Measurements from ENCODE around the gene SLC35A3.
"Not testable (repeated sequence)": the region's sequence is repeated elsewhere in the genome, so short reads cannot be mapped to it uniquely, and the experiment has no call there.

Gene SLC35A3

DNA sequence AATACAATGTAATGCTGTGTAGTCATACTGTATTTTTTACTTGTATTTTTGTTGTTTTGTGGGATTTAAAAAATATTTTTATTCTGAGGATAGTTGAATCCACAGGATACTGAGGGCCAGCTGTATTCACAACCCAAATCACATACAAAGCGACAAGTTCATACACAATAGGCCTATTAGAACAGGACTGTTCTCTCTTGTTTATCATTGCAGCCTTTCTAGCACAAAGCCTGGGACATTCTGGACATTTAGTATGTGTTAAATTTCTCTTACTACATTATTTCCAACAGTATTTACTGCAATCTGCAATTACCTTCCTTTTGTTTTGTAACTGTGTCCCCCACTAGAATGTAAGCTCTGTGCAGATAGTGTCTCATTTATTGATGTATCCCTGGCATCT, 65.4 kb downstream of the SLC35A3 start:
- no peak overlapping the region for H3K4me3 Mint-ChIP-seq
- no peak overlapping the region for H3K27ac Mint-ChIP-seq
- peaks cover 22% of the 10 kb centered on the region for H3K4me1 Mint-ChIP-seq (ENCODE audit: low read depth)

DNA sequence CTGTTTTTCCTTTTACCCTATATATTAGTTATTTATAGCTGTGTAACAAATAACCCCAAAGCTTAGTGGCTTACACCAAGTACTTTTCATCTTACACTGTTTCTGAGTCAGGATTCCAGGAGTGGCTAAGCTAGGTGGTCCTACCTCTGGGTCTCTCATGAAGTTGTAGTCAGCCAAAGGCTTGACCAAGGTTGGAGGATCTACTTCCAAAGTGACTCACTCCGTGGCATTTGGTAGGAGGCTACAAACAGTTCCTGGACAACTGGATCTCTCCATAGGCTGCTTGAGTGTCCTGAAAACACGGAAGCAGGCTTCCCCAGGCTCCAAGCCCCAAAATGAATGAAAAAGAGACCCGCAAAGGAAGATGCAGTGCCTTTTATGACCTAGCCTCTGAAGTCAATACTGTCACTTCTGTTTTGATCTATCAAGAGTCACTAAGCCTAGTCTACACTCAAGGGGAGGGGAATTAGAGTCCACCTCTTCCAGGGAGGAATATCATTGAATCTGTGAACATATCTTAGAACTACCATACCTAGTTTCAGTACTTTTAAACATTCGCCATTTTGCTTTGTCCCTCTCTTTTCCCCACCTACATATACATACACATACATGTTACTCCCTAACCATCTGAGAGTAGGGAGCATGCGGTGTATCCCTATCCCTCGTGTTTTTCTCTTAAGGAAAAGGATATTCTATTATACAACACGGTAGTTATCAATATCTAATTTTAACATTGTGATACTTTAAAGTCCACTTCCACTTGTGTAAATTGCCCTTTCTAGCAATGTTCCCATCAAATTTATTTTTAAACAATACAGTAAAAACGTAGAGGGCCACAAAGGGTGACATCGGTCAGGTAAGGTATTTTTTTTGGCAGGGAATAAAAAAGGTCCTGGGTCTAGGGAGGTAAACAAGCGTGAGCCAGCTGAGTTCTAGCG, 67.2 kb downstream of the SLC35A3 start:
- peak overlapping the region; percentile 97 for H3K27ac Mint-ChIP-seq
- H3K9me3 Mint-ChIP-seq, result no peaks in the 10 kb centered on the region
- H3K4me1 Mint-ChIP-seq (ENCODE audit: low read depth), result peaks cover 24% of the 10 kb centered on the region
- peak overlapping the region; percentile 93 for H3K4me3 Mint-ChIP-seq
- peaks cover 10% of the 10 kb centered on the region for H3K36me3 Mint-ChIP-seq (ENCODE audit: low read depth)
- H3K27me3 Mint-ChIP-seq (ENCODE audit: low read depth), result no peaks in the 10 kb centered on the region

More for the DNA sequence above, 65.4 kb downstream of the SLC35A3 start:
- Mint-ChIP-seq H3K9me3 (no peaks in the 10 kb centered on the region), H3K36me3 (ENCODE audit: low read depth) (peaks cover 10% of the 10 kb centered on the region), H3K27me3 (ENCODE audit: low read depth) (no peaks in the 10 kb centered on the region)

DNA sequence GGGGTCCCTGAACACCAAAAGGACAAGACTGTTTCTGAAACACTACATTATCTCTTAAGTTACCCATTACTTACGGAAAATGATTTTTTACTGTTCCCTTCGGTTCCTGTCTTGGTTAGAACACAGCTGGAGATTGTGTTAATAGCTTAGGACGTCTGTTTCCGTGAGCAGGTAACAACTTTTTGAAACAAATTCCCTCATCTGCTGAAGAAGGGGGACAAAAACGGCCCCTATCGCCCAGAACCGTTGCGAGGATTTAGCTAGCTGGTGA, 67.8 kb downstream of the SLC35A3 start:
- Mint-ChIP-seq H3K4me3 (peak overlapping the region; percentile 93), H3K4me1 (ENCODE audit: low read depth) (peaks cover 28% of the 10 kb centered on the region), H3K9me3 (no peaks in the 10 kb centered on the region), H3K27ac (peak overlapping the region; percentile 97), H3K27me3 (ENCODE audit: low read depth) (no peaks in the 10 kb centered on the region), H3K36me3 (ENCODE audit: low read depth) (peaks cover 11% of the 10 kb centered on the region)

DNA sequence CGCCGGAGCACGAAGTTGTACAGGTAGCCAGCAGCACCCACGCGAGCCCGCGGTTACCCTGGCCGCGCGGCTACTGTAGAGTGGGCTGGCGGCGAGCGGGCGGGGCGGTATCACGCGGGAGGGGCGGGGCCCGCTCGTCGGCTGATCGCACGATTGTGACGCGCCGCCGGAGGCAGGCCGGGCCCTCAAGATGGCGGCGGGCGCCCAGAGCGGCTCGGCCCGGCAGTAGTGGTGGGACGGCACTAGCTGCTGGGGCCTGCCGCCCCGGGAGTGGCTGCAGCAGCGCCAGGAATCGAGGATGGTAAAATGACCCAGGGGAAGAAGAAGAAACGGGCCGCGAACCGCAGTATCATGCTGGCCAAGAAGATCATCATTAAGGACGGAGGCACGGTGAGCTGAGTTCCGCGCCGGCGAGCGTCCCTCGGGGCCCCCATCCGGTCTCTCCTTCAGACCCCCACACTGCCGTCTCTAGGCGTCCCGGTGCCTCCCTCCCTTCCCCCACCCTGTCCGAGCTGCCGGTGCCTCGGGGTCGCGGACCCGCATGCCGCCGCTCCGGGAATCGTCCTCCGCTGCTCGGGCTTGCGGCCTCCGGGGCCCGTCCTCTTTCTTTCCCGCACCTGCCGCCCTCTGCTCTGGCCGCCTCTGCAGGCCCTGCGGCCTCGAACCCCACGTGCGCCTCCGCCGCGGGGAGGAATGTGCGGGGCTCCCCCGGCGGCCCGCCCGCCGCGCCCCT, 68.3 kb downstream of the SLC35A3 start:
- H3K36me3 Mint-ChIP-seq (ENCODE audit: low read depth), result peaks cover 16% of the 10 kb centered on the region
- H3K9me3 Mint-ChIP-seq, result no peaks in the 10 kb centered on the region
- H3K4me3 Mint-ChIP-seq, result peak overlapping the region; percentile 96
- H3K4me1 Mint-ChIP-seq (ENCODE audit: low read depth), result peaks cover 33% of the 10 kb centered on the region
- peak overlapping the region; percentile 98 for H3K27ac Mint-ChIP-seq
- no peaks in the 10 kb centered on the region for H3K27me3 Mint-ChIP-seq (ENCODE audit: low read depth)

DNA sequence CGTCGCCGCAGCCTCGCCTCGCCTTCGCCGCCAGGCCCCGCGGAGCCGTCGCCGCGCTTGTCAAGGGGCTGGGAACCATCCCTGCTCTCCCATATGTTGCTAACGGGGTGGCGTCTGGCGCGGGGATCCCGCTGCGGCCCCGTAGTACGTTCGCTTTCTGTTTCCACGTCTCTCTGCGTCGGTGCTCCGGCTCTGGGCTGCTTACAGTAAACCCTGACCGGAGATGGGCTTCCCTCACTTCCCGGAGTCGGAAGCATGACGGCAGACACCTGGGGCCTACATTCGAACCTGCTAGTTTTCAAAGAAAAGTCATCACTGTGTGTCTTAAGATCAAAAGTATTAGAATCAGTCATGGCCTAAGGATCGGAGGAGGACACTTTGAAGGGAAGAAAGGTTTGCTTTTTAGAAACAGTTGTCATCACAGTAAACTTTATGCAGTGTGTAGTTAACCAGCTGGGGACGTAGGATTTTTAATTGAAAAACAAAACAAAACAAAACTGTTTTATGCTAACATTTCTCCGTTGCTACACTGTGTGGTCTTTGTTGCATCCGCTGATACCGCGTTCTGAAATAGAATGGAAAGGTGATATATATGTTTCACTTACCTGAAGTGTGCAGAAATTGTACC, 69.0 kb downstream of the SLC35A3 start:
- Mint-ChIP-seq H3K9me3 (no peaks in the 10 kb centered on the region), H3K36me3 (ENCODE audit: low read depth) (peaks cover 20% of the 10 kb centered on the region), H3K27ac (peak overlapping the region; percentile 98), H3K4me3 (peak overlapping the region; percentile 96), H3K27me3 (ENCODE audit: low read depth) (no peaks in the 10 kb centered on the region), H3K4me1 (ENCODE audit: low read depth) (peaks cover 34% of the 10 kb centered on the region)

DNA sequence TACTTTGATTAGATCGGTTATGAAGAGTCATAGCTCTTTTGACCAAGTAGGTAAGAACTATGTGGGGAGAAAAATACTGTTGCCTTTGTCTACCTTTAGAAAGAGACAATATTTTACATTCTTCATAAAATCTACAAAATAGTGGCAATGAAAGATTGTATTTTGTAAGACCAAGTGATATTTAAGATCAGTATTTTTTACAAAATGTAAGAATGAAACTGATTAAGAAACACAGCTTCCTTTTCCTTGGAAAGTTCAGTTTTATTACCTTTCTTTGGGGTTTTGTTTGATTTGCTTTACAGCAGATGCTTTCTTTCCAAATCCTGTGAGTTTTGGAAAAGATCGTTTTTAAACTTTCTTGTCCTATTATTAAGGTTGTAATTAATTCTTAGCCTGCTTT, 69.8 kb downstream of the SLC35A3 start:
- H3K27ac Mint-ChIP-seq, result peak overlapping the region; percentile 98

DNA sequence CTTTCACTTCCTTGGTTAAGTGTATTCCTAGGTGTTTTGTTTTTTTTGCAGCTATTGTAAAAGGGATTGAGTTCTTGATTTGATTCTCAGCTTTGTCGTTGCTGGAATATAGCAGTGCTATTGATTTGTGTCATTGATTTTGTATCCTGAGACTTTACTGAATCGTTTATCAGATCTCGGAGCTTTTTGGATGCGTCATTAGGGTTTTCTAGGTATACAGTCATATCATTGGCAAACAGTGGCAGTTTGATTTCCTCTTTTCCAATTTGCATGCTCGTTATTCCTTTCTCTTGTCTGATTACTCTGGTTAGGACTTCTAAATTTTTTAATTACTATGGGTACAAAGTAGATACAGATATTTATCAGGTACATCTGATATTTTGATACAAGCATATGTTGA, 75.4 kb downstream of the SLC35A3 start:
- Mint-ChIP-seq H3K4me1 (ENCODE audit: low read depth) (peaks cover 51% of the 10 kb centered on the region), H3K4me3 (no peak overlapping the region), H3K27ac (no peak overlapping the region), H3K9me3 (no peaks in the 10 kb centered on the region), H3K27me3 (ENCODE audit: low read depth) (no peaks in the 10 kb centered on the region), H3K36me3 (ENCODE audit: low read depth) (peaks cover 38% of the 10 kb centered on the region)

More for the DNA sequence above, 69.8 kb downstream of the SLC35A3 start:
- Mint-ChIP-seq H3K4me1 (ENCODE audit: low read depth) (peaks cover 35% of the 10 kb centered on the region), H3K36me3 (ENCODE audit: low read depth) (peaks cover 25% of the 10 kb centered on the region), H3K9me3 (no peaks in the 10 kb centered on the region), H3K4me3 (peak overlapping the region; percentile 96), H3K27me3 (ENCODE audit: low read depth) (no peaks in the 10 kb centered on the region)

DNA sequence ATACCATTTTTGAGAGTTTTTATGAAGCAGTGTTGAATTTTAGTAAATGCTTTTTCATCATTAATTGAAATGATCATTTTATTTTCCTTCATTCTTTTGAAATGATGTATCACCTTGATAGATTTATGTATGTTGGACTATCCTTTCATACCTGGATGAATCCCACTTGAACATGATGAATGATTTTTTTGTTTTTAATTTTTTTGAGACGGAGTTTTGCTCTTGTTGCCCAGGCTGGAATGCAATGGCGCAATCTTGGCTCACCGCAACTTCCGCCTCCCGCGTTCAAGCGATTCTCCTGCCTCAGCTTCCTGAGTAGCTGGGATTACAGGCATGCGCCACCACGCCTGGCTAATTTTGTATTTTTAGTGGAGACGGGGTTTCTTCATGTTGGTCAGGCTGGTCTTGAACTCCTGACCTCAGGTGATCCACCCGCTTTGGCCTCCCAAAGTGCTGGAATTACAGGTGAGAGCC, 77.5 kb downstream of the SLC35A3 start:
- not testable (repeated sequence) for H3K27me3 Mint-ChIP-seq (ENCODE audit: low read depth); H3K9me3 Mint-ChIP-seq
- peak overlapping the region; percentile 82 for H3K27ac Mint-ChIP-seq
- peaks cover 45% of the 10 kb centered on the region for H3K36me3 Mint-ChIP-seq (ENCODE audit: low read depth)
- H3K4me3 Mint-ChIP-seq, result peak overlapping the region; percentile 65
- H3K4me1 Mint-ChIP-seq (ENCODE audit: low read depth), result peaks cover 53% of the 10 kb centered on the region

DNA sequence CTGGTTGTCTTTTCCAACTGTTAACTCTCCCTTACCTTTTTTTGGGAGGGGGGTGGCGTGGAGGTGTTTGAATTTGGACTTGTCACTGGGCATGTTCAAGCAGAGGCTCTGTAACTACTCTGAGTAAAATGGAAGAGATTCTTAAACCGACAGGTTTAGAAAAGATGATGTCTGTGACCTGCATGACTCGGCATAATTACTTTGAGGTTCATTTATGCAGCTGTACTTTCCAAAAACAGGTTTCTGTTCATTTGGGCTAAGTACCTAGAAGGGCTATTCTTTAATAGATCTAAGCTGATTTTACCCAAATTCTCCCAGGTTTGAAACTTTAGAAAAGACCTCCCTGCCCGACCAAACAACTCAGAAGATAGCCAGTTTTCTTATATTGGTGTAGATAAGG, 80.3 kb downstream of the SLC35A3 start:
- Mint-ChIP-seq H3K4me1 (ENCODE audit: low read depth) (peaks cover 44% of the 10 kb centered on the region), H3K27me3 (ENCODE audit: low read depth) (no peaks in the 10 kb centered on the region), H3K4me3 (no peak overlapping the region), H3K36me3 (ENCODE audit: low read depth) (peaks cover 28% of the 10 kb centered on the region), H3K9me3 (no peaks in the 10 kb centered on the region), H3K27ac (peak overlapping the region; percentile 27)

DNA sequence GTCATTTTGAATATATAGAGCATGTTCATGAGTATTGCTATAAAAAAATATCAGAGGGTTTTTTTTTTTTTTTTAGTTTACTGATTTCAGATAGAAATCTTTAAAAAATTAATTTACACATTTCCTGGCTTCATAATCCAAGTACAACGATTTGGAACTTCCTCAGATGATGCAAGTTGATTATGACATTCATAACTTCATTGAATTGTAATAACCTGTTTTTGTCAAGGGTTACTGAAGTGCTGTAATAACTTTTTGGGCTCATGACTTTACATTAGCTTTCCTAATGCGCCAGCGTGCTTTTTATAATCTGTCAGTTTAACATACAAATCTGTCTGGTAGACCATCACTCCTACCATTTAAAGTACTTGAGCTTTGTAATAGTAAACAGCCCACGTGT, 81.6 kb downstream of the SLC35A3 start:
- Mint-ChIP-seq H3K4me1 (ENCODE audit: low read depth) (peaks cover 38% of the 10 kb centered on the region), H3K27me3 (ENCODE audit: low read depth) (no peaks in the 10 kb centered on the region), H3K36me3 (ENCODE audit: low read depth) (peaks cover 26% of the 10 kb centered on the region), H3K9me3 (no peaks in the 10 kb centered on the region), H3K4me3 (no peak overlapping the region), H3K27ac (no peak overlapping the region)

DNA sequence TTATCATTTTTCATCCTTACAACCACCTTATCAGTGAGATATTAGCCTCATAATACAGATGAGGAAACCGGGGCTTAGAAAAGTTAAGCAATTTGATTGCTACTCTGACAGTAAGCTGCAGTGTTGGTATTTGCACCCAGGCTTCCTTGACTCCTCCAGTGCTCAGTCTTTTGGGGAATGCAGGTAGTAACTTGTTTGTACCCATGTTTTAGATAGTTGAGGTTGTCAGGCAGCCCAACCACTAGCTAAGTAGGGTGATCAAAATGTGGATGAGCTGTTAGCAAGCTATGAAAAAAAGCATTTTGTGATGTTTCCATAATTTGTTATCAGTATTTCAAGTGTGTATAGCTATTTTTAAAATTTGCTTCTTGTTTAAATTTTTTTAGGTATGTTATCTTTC, 82.1 kb downstream of the SLC35A3 start:
- peaks cover 36% of the 10 kb centered on the region for H3K4me1 Mint-ChIP-seq (ENCODE audit: low read depth)
- no peak overlapping the region for H3K4me3 Mint-ChIP-seq
- H3K27me3 Mint-ChIP-seq (ENCODE audit: low read depth), result no peaks in the 10 kb centered on the region
- peaks cover 30% of the 10 kb centered on the region for H3K36me3 Mint-ChIP-seq (ENCODE audit: low read depth)
- H3K9me3 Mint-ChIP-seq, result no peaks in the 10 kb centered on the region
- no peak overlapping the region for H3K27ac Mint-ChIP-seq

DNA sequence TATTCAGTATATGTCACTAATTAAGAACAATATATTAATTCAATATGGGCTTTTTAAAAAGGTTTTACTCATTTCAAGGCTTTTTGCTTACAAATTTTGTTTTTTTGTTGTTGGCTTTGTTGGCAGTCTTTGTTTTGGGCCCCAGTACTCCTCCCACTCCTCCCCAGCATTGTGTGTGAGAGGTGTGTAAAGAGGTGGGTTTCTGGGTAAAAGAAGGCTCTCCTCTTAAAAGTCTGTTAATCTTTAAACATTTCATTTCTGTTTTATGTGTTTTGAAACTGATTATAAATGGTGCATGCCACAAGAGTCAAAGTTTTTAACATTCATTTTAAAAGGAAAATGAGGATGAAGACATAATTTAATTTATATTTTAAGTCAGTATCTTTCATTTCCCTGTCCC, 83.3 kb downstream of the SLC35A3 start:
- Mint-ChIP-seq H3K36me3 (ENCODE audit: low read depth) (peaks cover 36% of the 10 kb centered on the region), H3K27me3 (ENCODE audit: low read depth) (no peaks in the 10 kb centered on the region), H3K9me3 (no peaks in the 10 kb centered on the region), H3K27ac (no peak overlapping the region), H3K4me1 (ENCODE audit: low read depth) (peaks cover 34% of the 10 kb centered on the region), H3K4me3 (no peak overlapping the region)

DNA sequence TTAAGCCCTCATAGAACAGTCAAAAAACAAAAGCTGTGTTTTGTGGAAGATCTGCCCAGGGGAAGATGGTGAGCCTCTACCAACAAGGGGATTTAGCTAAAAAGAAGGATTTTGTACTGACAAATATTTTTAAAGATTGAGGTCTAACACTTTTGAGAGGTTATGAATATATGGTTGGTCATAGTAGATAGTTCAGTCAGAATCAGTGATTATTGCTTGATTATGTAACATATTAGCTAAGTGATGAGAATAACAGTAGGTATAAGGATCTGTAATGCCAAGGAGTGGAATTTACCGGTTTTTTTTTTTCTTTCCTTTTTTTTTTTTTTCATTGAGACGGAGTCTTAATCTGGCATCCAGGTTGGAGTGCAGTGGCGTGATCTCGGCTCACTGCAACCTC, 83.9 kb downstream of the SLC35A3 start:
- no peaks in the 10 kb centered on the region for H3K9me3 Mint-ChIP-seq
- H3K4me1 Mint-ChIP-seq (ENCODE audit: low read depth), result peaks cover 29% of the 10 kb centered on the region
- peaks cover 33% of the 10 kb centered on the region for H3K36me3 Mint-ChIP-seq (ENCODE audit: low read depth)
- H3K27ac Mint-ChIP-seq, result no peak overlapping the region
- H3K4me3 Mint-ChIP-seq, result no peak overlapping the region
- no peaks in the 10 kb centered on the region for H3K27me3 Mint-ChIP-seq (ENCODE audit: low read depth)

DNA sequence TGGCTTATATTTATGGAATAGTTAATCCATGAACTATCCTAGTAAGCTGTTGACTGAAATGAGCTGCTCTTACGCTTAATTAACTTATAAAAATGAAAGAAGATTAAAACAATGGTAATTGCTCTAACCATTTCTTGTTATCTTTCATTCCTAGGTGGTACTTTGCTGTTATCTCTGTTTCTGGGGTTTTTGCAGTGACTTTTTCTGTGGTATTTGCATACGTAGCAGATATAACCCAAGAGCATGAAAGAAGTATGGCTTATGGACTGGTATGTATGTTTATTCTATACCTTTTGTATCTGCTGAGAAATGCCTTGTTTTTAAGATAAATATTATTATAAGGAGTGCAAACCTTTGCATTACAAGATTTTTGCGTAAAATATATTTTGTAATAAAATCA, 91.9 kb downstream of the SLC35A3 start:
- peaks cover 18% of the 10 kb centered on the region for H3K4me1 Mint-ChIP-seq (ENCODE audit: low read depth)
- no peak overlapping the region for H3K27ac Mint-ChIP-seq
- no peaks in the 10 kb centered on the region for H3K27me3 Mint-ChIP-seq (ENCODE audit: low read depth)
- no peaks in the 10 kb centered on the region for H3K9me3 Mint-ChIP-seq
- H3K4me3 Mint-ChIP-seq, result no peak overlapping the region
- H3K36me3 Mint-ChIP-seq (ENCODE audit: low read depth), result peaks cover 40% of the 10 kb centered on the region
